GM18868 (cell line): ENCODE data around the gene TSPAN8.
"Not testable (repeated sequence)": the region's sequence is repeated elsewhere in the genome, so short reads cannot be mapped to it uniquely, and the experiment has no call there.

Experiments
- ATAC-seq: cut with Tn5 transposase; IDR thresholded peaks from one replicate; pipeline ENCODE4 v1.9.1; 2021; ENCODE audit warnings: mild to moderate bottlenecking, moderate library complexity; ENCODE audit not compliant: unreplicated experiment

TSPAN8 gene

DNA sequence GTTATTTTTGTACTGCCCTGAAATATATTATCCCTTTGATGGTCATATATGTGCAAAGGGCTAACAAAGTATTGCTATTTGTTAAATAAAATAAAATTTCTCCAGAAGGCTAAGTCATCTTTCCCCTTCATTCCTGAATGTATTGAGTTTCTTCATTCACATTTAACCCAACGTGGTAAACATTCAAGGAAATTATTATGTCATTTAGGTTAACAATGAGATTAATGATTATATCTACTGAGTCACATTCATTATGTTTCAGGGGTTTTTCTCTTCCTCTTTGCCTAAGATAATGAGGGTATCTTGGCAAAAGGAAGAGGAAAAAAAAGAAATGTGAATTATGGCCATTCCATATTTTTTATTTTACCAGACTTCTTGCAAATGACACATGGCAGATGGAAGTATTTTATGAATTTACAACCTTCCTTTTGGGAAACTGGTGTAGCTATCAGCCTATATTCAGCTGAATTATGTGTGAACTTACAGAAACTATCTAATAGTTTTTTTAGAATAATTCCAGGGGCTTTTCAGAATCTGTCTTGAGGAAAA is 27.2 kb downstream of the TSPAN8 start:
- no peak for ATAC-seq

DNA sequence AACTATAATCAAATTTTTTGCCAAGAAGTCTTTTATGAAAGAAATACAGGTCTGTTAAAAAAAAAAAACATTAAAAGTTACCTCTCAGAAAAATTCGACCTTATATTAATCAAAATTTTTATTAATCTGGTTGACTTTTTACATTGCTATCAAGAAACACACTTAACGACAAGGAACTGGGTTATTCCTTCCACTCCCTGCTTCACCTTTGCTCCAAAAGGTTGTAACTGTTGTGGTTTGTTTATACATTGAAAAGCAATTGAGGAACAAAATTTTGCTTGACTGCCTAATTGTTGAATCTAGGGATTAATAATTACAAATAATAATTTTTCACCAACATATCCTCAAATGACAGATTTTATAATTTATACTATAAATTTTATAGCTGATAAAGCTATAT is 28.4 kb downstream of the TSPAN8 start:
- ATAC-seq = no peak

DNA sequence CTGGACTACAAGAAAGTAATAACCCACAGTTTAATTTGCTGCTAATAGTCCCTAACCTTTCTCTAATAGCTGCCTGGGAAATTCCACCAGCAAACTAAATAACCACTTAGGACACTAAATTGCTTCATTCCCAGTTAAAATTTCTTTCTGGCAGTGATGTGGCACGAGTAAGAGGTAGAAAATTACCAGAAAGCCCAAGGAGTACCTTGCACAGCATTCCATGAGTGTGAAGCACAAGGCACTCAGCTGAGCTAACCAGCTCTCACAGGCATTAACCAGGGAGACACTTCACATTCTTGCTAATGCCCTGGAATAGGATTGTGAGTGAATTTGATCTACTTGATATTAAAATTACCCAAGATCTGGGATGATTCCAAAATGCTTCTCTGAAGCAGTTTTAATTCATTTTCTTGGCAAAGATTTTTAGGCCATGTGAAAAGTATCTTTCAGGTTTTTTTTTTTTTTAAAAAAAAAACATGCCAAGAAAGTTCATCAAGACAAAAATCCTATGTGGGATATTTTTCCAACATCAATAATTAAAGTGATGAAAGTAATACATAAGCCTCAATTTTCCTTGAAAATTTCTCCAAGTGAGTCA is 29.5 kb downstream of the TSPAN8 start:
- no peak for ATAC-seq

DNA sequence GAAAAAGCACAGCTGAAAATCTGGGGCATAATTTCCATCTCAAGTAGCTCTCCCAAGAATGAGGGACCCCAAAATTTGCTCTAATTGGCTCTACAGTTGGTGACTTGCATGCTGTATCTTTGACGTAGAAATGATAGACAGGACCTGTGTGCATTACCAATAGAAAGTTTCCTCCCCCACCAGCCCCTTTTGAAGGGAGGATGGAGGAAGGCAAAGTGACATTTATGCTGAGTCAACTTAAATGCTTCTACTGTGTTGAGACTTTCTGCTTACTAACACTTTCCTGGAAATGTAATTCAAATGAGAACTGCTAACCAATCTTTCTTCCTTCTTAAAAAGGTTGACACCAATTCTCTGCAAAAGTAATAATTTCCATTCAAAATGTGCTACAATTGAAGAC is 31.9 kb downstream of the TSPAN8 start:
- no peak for ATAC-seq

GRCh38 chr12:71125515-71125914 is 32.3 kb downstream of the TSPAN8 start:
- ATAC-seq = no peak

DNA sequence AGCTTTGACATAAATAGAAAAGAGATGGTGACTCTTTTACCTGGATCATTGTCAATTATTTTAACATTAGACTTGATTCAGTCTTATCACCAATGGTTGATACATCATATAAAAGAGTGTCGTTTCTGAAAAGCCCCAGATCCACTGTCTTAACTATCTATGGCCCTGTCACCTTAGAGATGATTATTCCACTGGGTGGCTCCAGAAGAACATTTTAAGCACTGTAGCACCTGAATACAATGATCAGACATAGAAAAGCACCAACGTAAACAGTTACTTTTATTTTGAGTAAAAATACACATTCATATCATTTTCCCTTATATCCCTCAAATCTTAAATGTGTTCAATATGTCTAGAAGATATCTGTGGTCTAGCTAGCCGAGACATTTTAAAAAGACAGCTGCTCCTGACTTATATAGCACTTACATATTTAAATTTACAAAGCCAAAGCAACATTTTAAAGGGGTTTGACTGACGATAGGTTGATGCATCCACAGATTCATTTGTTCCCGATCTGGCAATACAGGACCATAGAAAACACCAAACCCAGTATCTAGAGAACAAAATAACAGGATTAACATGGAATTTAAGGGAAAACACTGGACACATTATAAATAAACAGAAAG is 32.9 kb downstream of the TSPAN8 start:
- ATAC-seq = no peak

- not testable (repeated sequence) for ATAC-seq
Observed at GRCh38 chr12:71113148-71113547, 44.7 kb downstream of the TSPAN8 start.

DNA sequence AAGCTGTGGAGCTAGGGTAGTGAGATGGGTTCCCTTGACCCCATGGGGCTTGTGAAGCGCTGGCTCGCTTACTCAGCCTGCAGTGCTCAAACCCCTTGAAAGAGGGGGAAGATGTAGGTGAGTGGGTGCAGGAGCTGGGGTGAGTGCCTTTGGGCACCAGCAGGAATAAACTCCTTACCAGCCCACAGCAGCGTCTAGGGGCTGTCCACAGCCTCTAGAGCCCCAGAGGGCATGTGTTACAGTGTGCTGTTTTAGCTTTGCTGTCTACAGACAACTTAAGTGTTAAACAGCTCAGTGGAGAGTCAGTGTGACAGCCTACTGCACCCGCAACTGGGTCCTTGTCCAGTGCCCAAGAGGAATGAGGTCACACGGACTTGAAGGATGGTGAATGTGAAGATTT is 48.0 kb downstream of the TSPAN8 start:
- ATAC-seq = no peak

DNA sequence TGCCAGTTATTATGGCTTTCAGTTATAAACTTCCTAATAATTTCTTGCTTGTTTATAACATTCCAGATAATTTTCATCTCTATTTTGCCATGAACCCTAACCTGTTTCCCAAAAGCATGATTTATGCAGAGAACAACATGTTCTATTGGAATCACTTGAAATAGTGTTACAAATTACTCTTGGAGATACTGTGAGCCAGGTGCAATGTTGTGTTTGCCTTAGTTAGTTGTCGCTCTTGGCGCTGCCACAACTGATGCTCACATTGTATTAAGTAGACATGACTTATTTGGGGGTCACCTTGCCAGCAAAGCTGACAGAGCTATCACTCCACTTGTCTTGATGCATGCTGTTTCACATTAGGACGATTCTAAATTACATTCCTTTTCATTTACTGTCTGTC is 49.4 kb downstream of the TSPAN8 start:
- ATAC-seq = no peak

GRCh38 chr12:71107936-71108335 is 49.9 kb downstream of the TSPAN8 start:
- ATAC-seq = no peak

DNA sequence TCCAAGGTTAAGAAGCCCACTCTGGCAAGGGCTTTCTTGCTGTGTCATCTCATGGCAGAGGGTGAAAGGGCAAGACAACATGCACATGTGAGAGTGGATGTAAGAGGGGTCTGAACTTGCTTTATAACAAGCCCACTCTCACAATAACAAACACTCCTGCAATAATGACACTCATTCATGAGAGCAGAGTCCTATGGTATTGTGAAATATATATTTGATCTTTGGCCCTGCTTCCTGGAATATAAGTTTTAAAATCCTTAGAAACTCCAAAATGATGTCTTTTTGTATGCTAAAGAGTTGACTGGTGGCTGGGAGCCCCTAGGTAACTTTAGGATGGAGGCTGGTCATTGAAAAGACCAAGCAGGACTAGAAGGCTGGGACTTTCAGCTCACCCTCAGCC is 51.8 kb downstream of the TSPAN8 start:
- ATAC-seq = no peak

- ATAC-seq = no peak
Observed at GRCh38 chr12:71092290-71092689, 65.5 kb downstream of the TSPAN8 start.

DNA sequence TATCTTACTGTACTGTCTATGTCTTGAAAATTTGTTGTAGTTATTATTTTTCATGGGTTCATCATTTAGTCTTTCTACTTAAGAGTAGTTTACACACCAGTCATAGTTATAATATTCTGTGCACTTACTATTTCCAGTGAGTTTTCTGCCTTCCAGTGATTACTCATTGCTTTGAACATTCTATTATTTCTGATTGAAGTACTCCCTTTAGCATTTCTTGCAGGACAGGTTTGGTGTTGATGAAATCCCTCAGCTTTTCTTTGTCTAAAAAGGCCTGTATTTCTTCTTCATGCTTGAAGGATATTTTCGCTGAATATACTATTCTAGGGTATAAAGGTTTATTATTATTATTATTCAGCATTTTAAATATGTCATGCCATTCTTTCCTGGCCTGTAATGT is 66.8 kb downstream of the TSPAN8 start:
- no peak for ATAC-seq

DNA sequence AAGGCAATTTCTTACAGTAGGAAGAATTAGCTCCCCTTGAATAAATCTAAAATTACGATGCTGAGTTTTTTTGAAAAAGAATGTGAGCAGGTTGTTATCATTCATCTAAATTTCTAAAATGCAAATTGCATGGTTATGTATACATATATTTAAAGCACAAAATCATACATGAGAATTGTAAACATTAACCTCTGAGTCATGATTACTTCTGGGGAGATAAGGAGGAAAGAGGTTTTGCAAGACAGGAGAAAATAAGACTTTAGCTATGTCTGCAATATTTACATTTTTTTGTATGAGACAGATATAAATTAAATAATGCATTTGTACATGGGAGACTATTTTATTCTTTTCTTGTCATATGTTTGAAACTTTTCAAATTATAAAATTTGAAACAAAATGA is 72.2 kb downstream of the TSPAN8 start:
- ATAC-seq = no peak

DNA sequence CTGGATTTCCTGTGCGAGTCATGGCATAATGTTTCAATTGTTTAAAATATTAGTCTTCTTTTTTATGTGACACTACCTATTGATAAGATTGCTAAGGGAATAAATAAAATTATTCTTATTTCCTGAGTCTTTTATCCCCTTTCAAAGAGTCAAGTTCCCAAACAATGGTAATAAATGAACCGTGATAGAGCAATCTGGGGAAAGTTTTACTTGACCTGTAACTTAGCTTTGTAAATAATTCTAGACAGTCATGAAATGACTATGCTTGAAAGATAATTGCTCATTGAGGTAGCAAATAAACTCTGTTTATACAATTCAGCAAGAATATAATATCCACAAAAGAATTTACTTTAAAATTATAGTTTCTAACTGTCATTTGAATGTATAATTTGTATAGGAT is 82.1 kb downstream of the TSPAN8 start:
- ATAC-seq = no peak
